T-cell (primary cell): ENCODE data around the gene RTN4R. TPM values are rescaled to one million over a fixed set of nuclear protein-coding genes. Genes with fewer than 3 reads are reported as not detected.

Experiments
- ATAC-seq, 4 experiments: fragments of 200-7000 bp in 3 of 4; fragments of 150-1000 bp in 1 of 4; cut with Tn5 transposase; replicated peaks in 1 of 4; 1 replicate in 3 of 4; 2 replicates in 1 of 4; pipeline ENCODE4 v1.10.0; 2021; ENCODE audit warnings: moderate library complexity in 3 of 4, mild to moderate bottlenecking in 2 of 4, moderate number of reproducible peaks in 1 of 4
- CTCF ChIA-PET, 2 donors: fragments of 300-600 bp; sonication (Branson Sonifier 250); formaldehyde crosslinking; loops; one replicate each; lab custom pipeline; 2022; ENCODE audit warnings: antibody characterized with exemption in 2 of 2; lab: Charles Lee
- POLR2A ChIA-PET, 2 donors: fragments of 300-600 bp; sonication (Branson Sonifier 250); formaldehyde crosslinking; loops; one replicate each; lab custom pipeline; 2022; ENCODE audit warnings: antibody characterized with exemption in 2 of 2; lab: Charles Lee
- DNase-seq, 35 experiments: peaks; one replicate each; pipeline versions ENCODE4 v3.0.0 to v3.0.0-alpha.2; 2013 to 2023
- H3K27ac ChIP-seq: one replicate; pipeline ENCODE4 v1.5.1; 2013; ENCODE audit warnings: low read length
- H3K27me3 ChIP-seq, 2 experiments: replicated peaks in 1 of 2; 1 replicate in 1 of 2; 2 replicates in 1 of 2; pipeline versions ENCODE4 v1.6.1 to v1.7.0; 2013; ENCODE audit warnings: low read length in 1 of 2, mixed read lengths in 1 of 2; ENCODE audit not compliant: control insufficient read depth in 2 of 2, insufficient read depth in 2 of 2; ENCODE audit errors: extremely low read depth in 1 of 2
- H3K36me3 ChIP-seq, 2 donors: 1 replicate in 1 of 2; 2 replicates in 1 of 2; pipeline versions ENCODE4 v1.6.1 to v1.7.0; 2013; ENCODE audit warnings: low read length in 1 of 2; ENCODE audit not compliant: control insufficient read depth in 2 of 2, insufficient read depth in 1 of 2; ENCODE audit errors: extremely low read depth in 1 of 2
- H3K4me1 ChIP-seq, 2 experiments: 1 replicate in 1 of 2; 2 replicates in 1 of 2; pipeline versions ENCODE4 v1.6.1 to v1.7.0; 2013; ENCODE audit warnings: low read length in 2 of 2, mixed read lengths in 1 of 2; ENCODE audit not compliant: insufficient read depth in 2 of 2, control insufficient read depth in 1 of 2; ENCODE audit errors: extremely low read depth in 1 of 2
- H3K4me3 ChIP-seq, 2 donors: 1 replicate in 1 of 2; 2 replicates in 1 of 2; pipeline versions ENCODE4 v1.5.1 to v1.7.0; 2013; ENCODE audit warnings: mild to moderate bottlenecking in 2 of 2, low read length in 1 of 2, moderate library complexity in 1 of 2; ENCODE audit not compliant: control insufficient read depth in 1 of 2; ENCODE audit errors: extremely low read depth in 1 of 2
- H3K9me3 ChIP-seq: 2 replicates; pipeline ENCODE4 v1.7.0; 2013
- H3K27ac Mint-ChIP-seq, 2 donors: one replicate each; pipeline ENCODE4 v1.8.0; 2020 to 2021; ENCODE audit warnings: mild to moderate bottlenecking in 2 of 2, mixed read lengths in 2 of 2
- H3K27me3 Mint-ChIP-seq, 2 donors: one replicate each; pipeline ENCODE4 v1.8.0; 2021 to 2022; ENCODE audit warnings: mixed read lengths in 2 of 2
- H3K36me3 Mint-ChIP-seq: one replicate; pipeline ENCODE4 v1.8.0; 2021; ENCODE audit warnings: mixed read lengths
- H3K4me1 Mint-ChIP-seq, 3 donors: one replicate each; pipeline ENCODE4 v1.8.0; 2020 to 2022; ENCODE audit warnings: mixed read lengths in 3 of 3, mild to moderate bottlenecking in 1 of 3
- H3K4me3 Mint-ChIP-seq, 3 donors: one replicate each; pipeline ENCODE4 v1.8.0; 2020 to 2022; ENCODE audit warnings: mild to moderate bottlenecking in 3 of 3, mixed read lengths in 3 of 3, moderate library complexity in 3 of 3
- H3K9me3 Mint-ChIP-seq, 3 donors: one replicate each; pipeline ENCODE4 v1.8.0; 2020 to 2022; ENCODE audit warnings: mixed read lengths in 3 of 3
- WGBS: methylation state at CpG from one replicate; pipeline ENCODE4 v1.1.5; 2013; ENCODE audit warnings: missing lambda C conversion rate; ENCODE audit not compliant: insufficient coverage; 5-methylcytosine and 5-hydroxymethylcytosine counted together
- total RNA-seq, 35 experiments: library from RNA in 6 of 35; stranded (reverse) in 6 of 35; fragments of 120-200 nt in 1 of 35; gene quantifications; one replicate each; pipeline versions ENCODE4 v1.2.1 to v1.2.4 and lab custom pipeline; 2013 to 2026

RTN4R gene
- total RNA-seq, 5 donors from 2014 or later (not counting 1 experiment from before 2014, with no cell fraction given) = 0.33 to 4.1 (median 2.5) TPM

DNA sequence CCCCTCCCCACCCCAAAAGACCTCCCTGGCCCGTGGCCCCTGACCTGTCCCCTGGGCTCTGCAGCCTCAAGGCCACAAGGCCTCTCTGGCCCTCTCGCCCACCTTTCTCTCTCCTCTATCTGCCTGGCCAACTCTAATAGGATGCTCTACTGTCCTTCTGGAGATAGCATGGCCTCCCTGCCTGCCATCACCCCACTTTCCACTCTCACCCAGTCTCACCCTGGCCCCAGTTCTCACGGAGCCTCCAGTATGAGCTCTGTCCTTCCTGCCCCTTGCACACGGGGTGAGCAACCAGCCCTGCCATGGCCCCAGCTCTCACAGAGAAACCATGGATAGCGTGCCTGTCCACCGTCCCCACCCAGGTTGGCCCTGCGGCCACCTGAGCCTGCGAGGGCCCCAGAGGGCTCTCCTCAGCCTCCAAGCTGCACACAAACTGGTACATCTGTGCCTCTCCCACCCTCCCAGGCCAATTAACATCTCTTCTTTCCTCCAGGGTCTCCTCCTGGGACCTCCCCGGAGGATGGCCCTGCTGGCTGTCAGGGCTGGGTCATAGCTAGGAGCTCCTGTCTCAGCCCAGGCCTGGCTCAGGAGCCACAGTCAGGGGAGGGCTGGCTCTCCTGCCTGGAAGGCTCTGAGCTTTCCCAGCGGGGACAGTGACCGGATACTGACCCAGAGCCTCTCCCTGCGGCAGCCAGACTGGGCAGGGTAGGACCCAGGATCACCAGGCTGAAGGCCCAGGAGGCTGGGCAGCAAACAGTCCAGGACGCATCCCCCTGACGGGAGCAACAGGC is 22.3 kb downstream of the RTN4R start:
- Mint-ChIP-seq H3K4me3 (peak overlapping the region; percentile 5 to 78 (median 51)), H3K27ac (peak overlapping the region; percentile 97 to 98), H3K36me3 (no peaks in the 10 kb centered on the region), H3K27me3 (no peaks in the 10 kb centered on the region), H3K4me1 (peaks cover 39 to 44% (median 43%) of the 10 kb centered on the region in 3 donors), H3K9me3 (no peaks in the 10 kb centered on the region)
- WGBS = 85% methylated on average over 14 of the region's 14 CpGs
- no peaks in the 10 kb centered on the region for H3K27me3 ChIP-seq
- no peaks in the 10 kb centered on the region for H3K9me3 ChIP-seq
- POLR2A ChIA-PET = no interaction called here
- CTCF ChIA-PET = no interaction called here
- ATAC-seq (no peak), DNase-seq (no peak)
- peak overlapping the region; percentile 80 for H3K27ac ChIP-seq
- H3K4me3 ChIP-seq = peak overlapping the region; percentile 14 to 44
- H3K36me3 ChIP-seq = peaks cover 0 to 5% of the 10 kb centered on the region in 2 donors
- peaks cover 37 to 64% of the 10 kb centered on the region in 2 experiments for H3K4me1 ChIP-seq

DNA sequence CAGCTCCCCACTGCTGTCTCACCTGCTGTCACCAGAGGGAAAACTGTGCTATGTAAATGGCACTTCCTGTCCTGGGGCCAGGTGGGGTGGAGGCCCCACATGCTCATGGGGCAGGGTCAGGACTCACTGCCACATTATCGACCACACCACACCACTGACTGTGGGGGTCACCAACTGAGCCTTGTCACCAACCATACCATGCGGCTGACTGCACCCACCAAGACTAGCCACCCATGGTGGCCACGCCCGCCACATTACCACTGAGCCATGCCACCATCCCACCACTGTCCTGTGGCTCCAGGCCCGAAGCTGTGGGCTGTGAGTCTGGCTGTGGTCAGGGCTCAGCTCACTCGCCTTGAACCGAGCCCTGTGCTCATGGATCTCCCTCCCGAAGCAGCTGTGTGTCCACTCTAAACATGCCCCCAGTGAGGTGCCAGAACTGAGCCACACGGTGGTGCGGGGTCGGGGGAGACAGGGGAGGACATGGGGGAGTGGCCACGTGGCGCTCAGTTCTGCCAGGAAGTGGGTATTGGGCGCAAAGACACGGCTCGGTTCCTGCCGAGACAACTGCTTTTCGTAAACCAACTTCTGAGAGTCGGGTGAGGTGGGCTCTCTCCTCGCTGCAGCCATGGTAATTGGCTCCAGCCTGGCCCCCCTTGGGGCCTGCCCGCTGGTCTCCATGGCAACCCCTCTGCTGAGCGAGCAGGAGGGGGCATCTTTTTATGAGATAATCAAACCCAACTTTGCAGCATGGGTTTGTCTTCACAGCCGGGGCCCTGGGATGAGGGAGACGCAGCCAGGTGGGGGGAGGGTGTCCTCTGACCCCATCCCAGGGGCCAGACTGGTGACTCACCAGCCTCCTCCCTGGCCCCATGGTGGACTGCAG is 23.2 kb downstream of the RTN4R start:
- no peaks in the 10 kb centered on the region for H3K36me3 Mint-ChIP-seq
- no peaks in the 10 kb centered on the region for H3K9me3 Mint-ChIP-seq
- Histone ChIP-seq H3K4me3 (peak overlapping the region; percentile 14 to 44), H3K36me3 (peaks cover 0 to 5% of the 10 kb centered on the region in 2 donors), H3K27ac (peak overlapping the region; percentile 80), H3K4me1 (peaks cover 41 to 72% of the 10 kb centered on the region in 2 experiments), H3K27me3 (no peaks in the 10 kb centered on the region), H3K9me3 (no peaks in the 10 kb centered on the region)
- CTCF ChIA-PET = no interaction called here
- peak overlapping the region; percentile 97 to 98 for H3K27ac Mint-ChIP-seq
- H3K4me3 Mint-ChIP-seq = peak overlapping the region; percentile 39 to 78 (median 49)
- peak; percentile 50 to 82 (median 64) for DNase-seq
- H3K4me1 Mint-ChIP-seq = peaks cover 39 to 47% (median 45%) of the 10 kb centered on the region in 3 donors
- WGBS = 10% methylated on average over 16 of the region's 24 CpGs
- POLR2A ChIA-PET = no interaction called here
- ATAC-seq = peak; percentile 72 to 77 (median 73)
- no peaks in the 10 kb centered on the region for H3K27me3 Mint-ChIP-seq

DNA sequence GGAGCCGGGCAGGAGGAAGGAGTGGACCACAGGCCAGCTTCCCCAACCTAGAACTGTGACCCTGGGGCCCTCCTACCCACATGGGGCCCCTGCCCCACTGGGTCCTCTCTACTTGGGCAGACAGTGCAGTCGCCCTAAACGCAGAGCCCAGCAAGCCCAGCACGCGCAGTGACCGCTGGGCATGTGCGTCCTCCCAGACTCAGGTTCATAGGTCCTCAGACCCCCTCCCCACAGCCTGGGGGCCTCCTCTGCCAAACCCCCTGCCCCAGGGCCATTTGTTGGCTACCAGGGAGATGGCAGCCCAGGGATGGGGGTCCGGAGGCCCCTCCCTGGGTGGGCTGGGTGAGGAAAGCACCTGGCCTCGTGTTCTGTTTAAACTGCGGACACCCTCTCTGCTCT is 23.9 kb downstream of the RTN4R start:
- Histone ChIP-seq H3K27me3 (no peaks in the 10 kb centered on the region), H3K4me1 (peaks cover 43 to 79% of the 10 kb centered on the region in 2 experiments), H3K36me3 (peaks cover 0 to 5% of the 10 kb centered on the region in 2 donors), H3K4me3 (no peak overlapping the region), H3K27ac (peak overlapping the region; percentile 80), H3K9me3 (no peaks in the 10 kb centered on the region)
- DNase-seq (no peak), ATAC-seq (no peak)
- H3K9me3 Mint-ChIP-seq = no peaks in the 10 kb centered on the region
- CTCF ChIA-PET = no interaction called here
- no peaks in the 10 kb centered on the region for H3K36me3 Mint-ChIP-seq
- peak overlapping the region in 2 of 3 donors; percentile 49 to 78 for H3K4me3 Mint-ChIP-seq
- H3K4me1 Mint-ChIP-seq = peaks cover 39 to 53% (median 51%) of the 10 kb centered on the region in 3 donors
- peak overlapping the region; percentile 97 to 98 for H3K27ac Mint-ChIP-seq
- WGBS = 100% methylated on average over 4 of the region's 10 CpGs
- H3K27me3 Mint-ChIP-seq = no peaks in the 10 kb centered on the region
- POLR2A ChIA-PET = no interaction called here

DNA sequence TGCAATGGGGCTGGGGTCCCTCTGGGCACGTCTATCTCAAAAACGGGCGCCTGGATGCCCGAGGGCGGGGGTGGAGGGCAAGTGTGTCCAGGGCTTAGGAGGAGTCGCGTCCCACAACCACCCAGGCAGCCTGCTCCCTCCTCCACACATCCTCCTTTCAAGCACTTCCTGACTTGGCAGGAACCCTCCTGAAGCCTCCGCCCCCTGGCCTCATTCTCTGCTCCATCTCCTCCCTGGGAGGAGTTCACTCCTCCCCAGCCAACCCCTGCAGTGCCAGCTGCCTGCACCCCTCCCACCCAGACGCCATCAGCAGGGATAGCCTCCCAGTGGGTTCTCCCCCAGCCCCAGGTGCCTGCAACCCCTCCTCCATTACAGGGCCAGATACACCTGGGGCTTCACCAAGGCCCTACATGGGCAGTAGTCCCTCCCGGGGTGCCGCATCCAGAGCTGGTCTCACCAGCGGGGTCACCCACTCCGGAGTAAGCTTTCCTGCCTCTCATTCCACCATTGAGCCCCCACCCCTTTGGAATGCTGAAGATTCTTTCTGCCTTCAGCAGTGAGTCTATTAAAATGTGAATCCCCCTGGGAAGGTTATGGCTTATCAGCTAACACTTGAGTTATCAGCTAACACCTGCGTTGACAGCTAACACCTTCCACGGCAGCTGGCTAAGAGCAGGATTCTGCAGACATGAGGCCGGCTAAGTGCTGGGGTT is 24.4 kb downstream of the RTN4R start:
- Histone ChIP-seq H3K9me3 (no peaks in the 10 kb centered on the region), H3K36me3 (peaks cover 0 to 4% of the 10 kb centered on the region in 2 donors), H3K27me3 (no peaks in the 10 kb centered on the region), H3K4me1 (peaks cover 43 to 85% of the 10 kb centered on the region in 2 experiments), H3K27ac (peak overlapping the region; percentile 80), H3K4me3 (peak overlapping the region; percentile 35 to 39)
- ChIA-PET POLR2A (no interaction called here), CTCF (no interaction called here)
- WGBS = 51% methylated on average over 5 of the region's 16 CpGs
- ATAC-seq = peak; percentile 63 to 72 (median 66)
- DNase-seq = peak; percentile 24 to 73 (median 50)
- no peaks in the 10 kb centered on the region for H3K27me3 Mint-ChIP-seq
- H3K27ac Mint-ChIP-seq = peak overlapping the region; percentile 94 to 98
- H3K36me3 Mint-ChIP-seq = no peaks in the 10 kb centered on the region
- no peaks in the 10 kb centered on the region for H3K9me3 Mint-ChIP-seq
- H3K4me1 Mint-ChIP-seq = peaks cover 39 to 53% (median 51%) of the 10 kb centered on the region in 3 donors
- H3K4me3 Mint-ChIP-seq = peak overlapping the region; percentile 59 to 78 (median 62)

DNA sequence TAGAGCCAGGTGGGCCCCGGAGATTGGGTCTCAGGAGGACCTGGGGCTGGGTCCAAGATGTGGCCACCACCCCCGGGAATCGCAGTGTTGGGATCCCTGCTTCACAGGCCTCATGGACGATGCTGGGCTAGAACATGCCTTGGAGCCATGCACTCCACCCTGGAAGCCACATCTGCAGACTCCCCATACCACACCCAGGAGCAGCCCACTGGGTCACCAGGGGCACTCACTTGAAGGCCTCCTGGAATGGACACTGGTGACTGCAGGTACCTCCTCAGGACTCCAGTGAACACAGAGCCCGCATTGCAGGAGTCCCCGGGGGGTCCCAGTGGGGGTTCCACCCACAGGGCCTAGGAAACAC is 25.0 kb downstream of the RTN4R start:
- H3K4me3 Mint-ChIP-seq = peak overlapping the region; percentile 59 to 78 (median 62)
- H3K36me3 Mint-ChIP-seq = no peaks in the 10 kb centered on the region
- no peaks in the 10 kb centered on the region for H3K27me3 Mint-ChIP-seq
- Histone ChIP-seq H3K27me3 (no peaks in the 10 kb centered on the region), H3K4me1 (peaks cover 43 to 90% of the 10 kb centered on the region in 2 experiments), H3K4me3 (peak overlapping the region; percentile 35 to 39), H3K27ac (peak overlapping the region; percentile 80), H3K36me3 (no peaks in the 10 kb centered on the region), H3K9me3 (no peaks in the 10 kb centered on the region)
- H3K9me3 Mint-ChIP-seq = no peaks in the 10 kb centered on the region
- ChIA-PET POLR2A (no interaction called here), CTCF (no interaction called here)
- ATAC-seq (no peak), DNase-seq (no peak)
- H3K4me1 Mint-ChIP-seq = peaks cover 39 to 58% (median 56%) of the 10 kb centered on the region in 3 donors
- WGBS = 46% methylated on average over 5 of the region's 6 CpGs
- peak overlapping the region; percentile 94 to 98 for H3K27ac Mint-ChIP-seq
